Measurements from ENCODE around the gene IL16.

IL16 gene

GRCh38 chr15:81313686-81314085, 117.0 kb downstream of the IL16 start:
- Histone ChIP-seq H3K79me2 (ENCODE audit: insufficient read depth, low read length) (no peaks in the 10 kb centered on the region), H2AFZ (ENCODE audit: low read depth, low read length) (no peak overlapping the region)
- ATAC-seq (ENCODE audit: insufficient read depth, low read depth), result no peak

DNA sequence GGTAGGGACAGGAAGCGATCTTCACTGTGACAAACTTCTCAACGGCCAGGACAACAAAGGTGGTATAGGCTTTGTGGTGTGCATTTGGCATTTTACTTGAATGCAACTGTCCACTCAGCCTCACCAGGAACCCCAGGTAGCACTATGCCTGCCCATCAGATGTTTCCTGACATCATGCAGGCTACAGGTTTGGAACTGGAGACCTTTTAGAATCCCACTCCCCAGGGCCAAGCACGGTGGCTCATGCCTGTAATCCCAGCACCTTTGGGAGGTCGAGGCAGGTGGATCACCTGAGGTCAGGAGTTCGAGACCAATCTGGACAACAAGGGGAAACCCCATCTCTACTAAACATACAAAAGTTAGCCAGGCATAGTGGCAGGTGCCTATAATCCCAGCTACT, 117.7 kb downstream of the IL16 start:
- ATAC-seq (ENCODE audit: insufficient read depth, low read depth), result no peak
- H3K27ac ChIP-seq (ENCODE audit: low read length), result no peak overlapping the region

More at GRCh38 chr15:81313686-81314085, 117.0 kb downstream of the IL16 start:
- Histone ChIP-seq H3K4me1 (ENCODE audit: insufficient read depth, low read length) (no peaks in the 10 kb centered on the region), H3K27me3 (ENCODE audit: insufficient read depth, low read length, poor library complexity) (no peaks in the 10 kb centered on the region), H3K4me3 (ENCODE audit: low read depth in 1 of 2, low read length in 2 of 2) (no peak overlapping the region), H3K4me2 (ENCODE audit: insufficient read depth, low read length) (no peak overlapping the region), H3K9ac (ENCODE audit: low read depth, low read length) (no peak overlapping the region), H3K9me3 (ENCODE audit: insufficient read depth, low read length, severe bottlenecking) (no peaks in the 10 kb centered on the region), H4K20me1 (ENCODE audit: insufficient read depth, low read length) (no peaks in the 10 kb centered on the region), H3K27ac (ENCODE audit: low read length) (no peak overlapping the region), H3K36me3 (ENCODE audit: insufficient read depth, low read length) (peaks cover 78% of the 10 kb centered on the region)
- DNase-seq, result no peak
- TF ChIP-seq EZH2 (IDR thresholded peaks at IDR 0.05; ENCODE audit: borderline replicate concordance, low read depth, low read length, severe bottlenecking), result no peak
- no peak for TF ChIP-seq CTCF (IDR thresholded peaks at IDR 0.05; ENCODE audit: borderline replicate concordance, extremely low read depth, low read length, poor library complexity, severe bottlenecking)

GRCh38 chr15:81315452-81316175, 118.9 kb downstream of the IL16 start:
- Histone ChIP-seq H3K4me1 (ENCODE audit: insufficient read depth, low read length) (no peaks in the 10 kb centered on the region), H3K4me3 (ENCODE audit: low read depth in 1 of 2, low read length in 2 of 2) (no peak overlapping the region), H4K20me1 (ENCODE audit: insufficient read depth, low read length) (no peaks in the 10 kb centered on the region), H2AFZ (ENCODE audit: low read depth, low read length) (no peak overlapping the region), H3K27ac (ENCODE audit: low read length) (no peak overlapping the region), H3K36me3 (ENCODE audit: insufficient read depth, low read length) (peaks cover 72% of the 10 kb centered on the region), H3K4me2 (ENCODE audit: insufficient read depth, low read length) (no peak overlapping the region), H3K79me2 (ENCODE audit: insufficient read depth, low read length) (no peaks in the 10 kb centered on the region), H3K27me3 (ENCODE audit: insufficient read depth, low read length, poor library complexity) (no peaks in the 10 kb centered on the region), H3K9ac (ENCODE audit: low read depth, low read length) (no peak overlapping the region), H3K9me3 (ENCODE audit: insufficient read depth, low read length, severe bottlenecking) (no peaks in the 10 kb centered on the region)
- DNase-seq, result no peak
- ATAC-seq (ENCODE audit: insufficient read depth, low read depth), result no peak
- TF ChIP-seq EZH2 (IDR thresholded peaks at IDR 0.05; ENCODE audit: borderline replicate concordance, low read depth, low read length, severe bottlenecking) (no peak), CTCF (IDR thresholded peaks at IDR 0.05; ENCODE audit: borderline replicate concordance, extremely low read depth, low read length, poor library complexity, severe bottlenecking) (no peak)

More for the DNA sequence above, 117.7 kb downstream of the IL16 start:
- H3K9me3 ChIP-seq (ENCODE audit: insufficient read depth, low read length, severe bottlenecking), result no peaks in the 10 kb centered on the region
- no peaks in the 10 kb centered on the region for H3K79me2 ChIP-seq (ENCODE audit: insufficient read depth, low read length)
- no peaks in the 10 kb centered on the region for H3K4me1 ChIP-seq (ENCODE audit: insufficient read depth, low read length)
- no peak for DNase-seq
- H3K4me2 ChIP-seq (ENCODE audit: insufficient read depth, low read length), result no peak overlapping the region
- no peaks in the 10 kb centered on the region for H3K27me3 ChIP-seq (ENCODE audit: insufficient read depth, low read length, poor library complexity)
- H3K36me3 ChIP-seq (ENCODE audit: insufficient read depth, low read length), result peaks cover 77% of the 10 kb centered on the region
- TF ChIP-seq EZH2 (IDR thresholded peaks at IDR 0.05; ENCODE audit: borderline replicate concordance, low read depth, low read length, severe bottlenecking), result no peak
- no peak for TF ChIP-seq CTCF (IDR thresholded peaks at IDR 0.05; ENCODE audit: borderline replicate concordance, extremely low read depth, low read length, poor library complexity, severe bottlenecking)
- H2AFZ ChIP-seq (ENCODE audit: low read depth, low read length), result no peak overlapping the region
- no peak overlapping the region for H3K9ac ChIP-seq (ENCODE audit: low read depth, low read length)
- no peaks in the 10 kb centered on the region for H4K20me1 ChIP-seq (ENCODE audit: insufficient read depth, low read length)
- H3K4me3 ChIP-seq (ENCODE audit: low read depth in 1 of 2, low read length in 2 of 2), result no peak overlapping the region

Data from DND-41 (cell line).